Right ventricle myocardium superior (tissue), 1 donor: ENCODE results near the gene ATL2. TPM values are rescaled to one million over a fixed set of nuclear protein-coding genes. Genes with fewer than 3 reads are reported as not detected.
"Not testable (repeated sequence)": the region's sequence is repeated elsewhere in the genome, so short reads cannot be mapped to it uniquely, and the experiment has no call there.

Experiments
- ATAC-seq: fragments of 200-7000 bp; cut with Tn5 transposase; one replicate; pipeline ENCODE4 v1.9.1; 2020; ENCODE audit warnings: mild to moderate bottlenecking; ENCODE audit not compliant: poor library complexity
- DNase-seq: peaks from one replicate; pipeline ENCODE4 v3.0.0-alpha.2; 2020
- intact Hi-C: fragments of 100-400 bp; cut with DNase I; formaldehyde crosslinking; loops from one replicate; pipeline ENCODE4 v1.11.2; 2022
- total RNA-seq: library from RNA; stranded (reverse); fragmentation: NEBNext Ultra II Directional; extraction: Animal tissue kit (Norgen Biotek cat#: 25700); gene quantifications from one replicate; pipeline ENCODE4 v1.2.1, GENCODE V29; 2021
- donor health status: DM: no; HTN: yes; CAD: no; lungs with severe emphysema.

The ATL2 gene
- total RNA-seq, 1 donor from 2014 or later = 30.9 TPM

DNA sequence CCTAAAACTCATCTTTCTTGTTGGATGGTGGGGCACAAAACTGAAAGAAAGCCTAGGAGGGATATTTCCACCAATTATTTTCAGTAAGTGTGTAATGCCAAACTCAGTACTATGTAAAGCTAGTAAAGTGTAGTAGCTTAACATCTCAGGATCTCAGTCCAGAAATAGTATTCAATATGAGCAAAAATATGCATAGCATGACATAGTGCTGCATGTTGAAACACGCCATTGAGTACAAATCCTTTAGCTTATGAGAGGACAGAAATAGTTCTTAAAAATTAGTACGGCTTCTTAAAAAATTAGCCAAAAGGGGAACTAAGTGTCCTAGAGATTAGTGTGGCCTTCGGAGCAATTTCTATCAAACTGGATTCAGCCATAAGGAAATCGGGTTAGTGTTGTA is 21.7 kb upstream of the ATL2 start:
- ATAC-seq (no peak), DNase-seq (no peak)
- intact Hi-C loops = no loop called here

DNA sequence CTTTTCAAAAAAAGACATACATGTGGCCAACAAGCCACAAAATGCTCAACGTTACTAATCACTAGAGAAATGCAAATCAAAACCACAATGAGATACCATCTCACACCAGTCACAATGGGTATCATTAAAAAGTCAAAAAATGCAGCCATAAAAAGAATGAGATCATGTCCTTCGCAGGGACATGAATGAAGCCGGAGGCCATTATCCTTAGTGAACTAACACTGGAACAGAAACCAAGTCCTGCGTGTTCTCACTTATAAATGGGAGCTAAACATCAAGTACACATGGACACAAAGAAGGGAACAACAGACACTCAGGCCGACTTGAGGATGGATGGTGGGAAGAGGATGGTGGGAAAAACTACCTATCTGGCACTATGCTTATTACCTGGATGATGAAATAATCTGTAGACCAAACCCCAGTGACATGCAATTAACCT is 17.8 kb upstream of the ATL2 start:
- ATAC-seq = no peak
- intact Hi-C loops = no loop called here
- no peak for DNase-seq

DNA sequence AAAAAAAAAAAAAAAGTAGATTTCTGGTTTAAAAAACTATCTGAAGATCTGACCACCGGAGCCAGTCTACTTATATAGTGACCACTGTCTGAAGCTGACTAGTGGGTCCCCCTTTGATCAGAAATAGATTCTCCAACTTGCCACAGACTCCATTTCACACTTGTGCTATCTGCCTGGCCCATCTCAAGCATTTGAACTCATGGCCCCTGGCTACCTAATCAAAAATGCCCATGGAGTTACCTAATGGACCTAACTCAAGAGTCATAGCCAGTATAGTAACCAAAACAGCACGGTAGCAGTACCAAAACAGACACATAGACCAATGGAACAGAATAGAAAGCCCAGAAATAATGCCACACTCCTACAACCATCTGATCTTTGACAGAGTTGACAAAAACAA is 17.0 kb upstream of the ATL2 start:
- ATAC-seq (no peak), DNase-seq (no peak)
- intact Hi-C loops = no loop called here

DNA sequence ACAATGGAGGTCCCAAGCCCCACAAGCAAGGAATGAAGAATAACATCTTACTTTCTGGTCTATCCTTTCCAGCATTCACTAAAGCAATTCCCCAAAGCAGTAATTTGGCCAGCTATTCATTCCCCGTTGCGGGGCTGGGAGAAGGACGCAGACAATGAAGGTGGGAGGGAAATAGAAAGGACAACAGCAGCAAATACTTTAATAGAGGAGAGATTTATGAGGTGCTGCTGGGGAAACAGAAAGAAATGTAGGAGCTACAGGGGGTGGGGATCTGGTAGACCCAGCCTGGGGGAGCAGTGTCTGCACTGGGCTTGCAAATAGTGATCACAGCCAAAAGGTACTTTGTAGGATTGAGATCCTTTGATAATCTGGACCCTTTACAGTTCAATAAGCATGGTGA is 13.9 kb upstream of the ATL2 start:
- intact Hi-C loops = no loop called here
- no peak for ATAC-seq

DNA sequence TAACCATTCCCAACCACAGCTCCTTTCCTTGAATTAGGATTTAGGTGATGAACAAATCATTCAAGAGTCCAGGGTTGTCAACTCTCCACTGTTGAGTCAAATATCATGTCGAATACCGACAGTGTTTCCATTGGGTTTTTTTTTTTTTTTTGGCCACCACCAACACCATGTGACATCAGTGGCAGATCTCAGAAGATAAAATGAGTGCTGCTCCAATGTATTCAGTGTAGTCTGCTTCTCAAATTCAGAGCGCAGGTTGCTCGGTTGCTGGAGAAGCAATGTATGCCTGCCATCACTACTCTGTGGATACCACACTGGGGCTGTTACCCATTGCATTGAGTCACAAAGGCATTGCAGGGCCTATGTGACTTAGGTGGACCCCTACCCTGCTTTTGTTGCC is 10.8 kb upstream of the ATL2 start:
- DNase-seq = no peak
- ATAC-seq = no peak
- intact Hi-C loops = no loop called here

More for the DNA sequence above, 13.9 kb upstream of the ATL2 start:
- no peak for DNase-seq

DNA sequence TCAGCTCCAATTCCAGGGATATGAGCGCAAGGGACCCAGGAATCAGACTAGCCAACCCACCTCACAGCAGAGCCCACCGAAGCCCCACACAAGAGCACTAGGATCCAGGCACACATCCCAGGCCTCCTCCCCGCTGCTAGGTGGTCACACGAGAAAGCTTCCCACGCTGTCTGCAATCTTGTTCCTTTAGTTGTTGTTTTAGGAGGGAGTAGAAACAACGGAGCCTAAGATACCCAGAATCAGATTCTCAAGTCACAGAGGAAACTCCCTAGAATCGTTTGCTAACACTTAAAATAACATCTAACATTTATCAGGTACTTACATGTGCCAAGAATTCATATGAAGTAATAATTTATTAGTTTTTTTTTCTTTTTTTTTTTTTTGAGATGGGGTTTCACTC is 9.7 kb upstream of the ATL2 start:
- DNase-seq (no peak), ATAC-seq (no peak)
- intact Hi-C loops = no loop called here

DNA sequence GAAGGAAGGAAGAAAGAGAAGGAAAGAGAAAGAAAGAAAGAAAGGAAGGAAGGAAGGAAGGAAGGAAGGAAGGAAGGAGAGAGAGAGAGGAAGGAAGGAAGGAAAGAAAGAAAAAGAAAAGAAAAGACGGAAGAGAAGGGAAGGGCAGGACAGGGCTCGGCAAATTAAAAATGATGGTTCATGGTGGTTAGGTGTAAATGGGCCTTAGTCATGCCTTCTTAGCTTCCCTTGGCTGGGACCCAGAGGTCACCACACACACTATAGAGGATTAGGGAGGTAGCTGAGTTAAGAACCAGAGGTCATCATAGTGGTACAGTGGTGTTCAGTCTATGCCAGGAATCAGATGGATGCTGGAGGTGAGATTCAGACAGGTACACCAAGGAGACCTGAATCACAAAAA is 9.3 kb upstream of the ATL2 start:
- intact Hi-C loops = no loop called here

DNA sequence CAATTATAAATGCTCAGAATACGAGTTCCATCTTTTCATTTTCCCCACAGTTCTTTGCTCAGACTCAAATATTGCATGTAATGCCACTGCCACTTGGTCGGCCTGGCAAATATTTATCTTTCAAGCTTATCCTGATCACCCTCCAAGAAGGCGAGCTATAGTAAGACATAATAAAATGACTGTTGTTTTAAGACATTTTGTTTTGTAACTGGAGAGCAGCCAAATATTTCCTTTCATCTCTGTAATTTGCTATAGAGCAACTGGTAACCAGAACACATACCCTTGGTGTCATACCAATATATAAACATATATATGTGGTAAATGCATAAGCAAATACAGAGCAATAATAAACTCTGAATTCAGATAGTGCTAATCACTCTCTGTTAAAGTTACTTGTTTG is 7.3 kb upstream of the ATL2 start:
- no peak for ATAC-seq
- DNase-seq = no peak
- intact Hi-C loops = no loop called here

More for the DNA sequence above, 9.3 kb upstream of the ATL2 start:
- no peak for DNase-seq
- no peak for ATAC-seq

DNA sequence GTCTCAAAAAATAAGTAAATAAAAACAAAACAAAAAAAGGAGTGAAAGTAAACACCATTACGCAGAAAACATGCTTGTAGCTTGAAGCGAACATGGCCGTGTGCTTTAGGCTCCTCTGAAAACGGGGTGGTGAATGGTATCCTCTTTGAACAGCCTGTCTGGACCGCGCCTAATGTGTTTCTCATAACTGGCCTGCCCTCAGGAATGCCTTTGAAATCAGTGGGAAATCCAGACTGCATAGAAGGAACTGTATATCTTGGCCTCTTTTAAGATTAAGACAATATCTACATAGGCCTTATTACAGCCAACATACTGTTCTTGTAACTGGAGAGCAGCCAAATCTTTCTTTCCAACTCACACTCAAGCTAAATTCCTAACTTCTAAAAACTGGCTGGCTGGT is 6.7 kb upstream of the ATL2 start:
- ATAC-seq, DNase-seq, intact Hi-C loops: not testable (repeated sequence)

DNA sequence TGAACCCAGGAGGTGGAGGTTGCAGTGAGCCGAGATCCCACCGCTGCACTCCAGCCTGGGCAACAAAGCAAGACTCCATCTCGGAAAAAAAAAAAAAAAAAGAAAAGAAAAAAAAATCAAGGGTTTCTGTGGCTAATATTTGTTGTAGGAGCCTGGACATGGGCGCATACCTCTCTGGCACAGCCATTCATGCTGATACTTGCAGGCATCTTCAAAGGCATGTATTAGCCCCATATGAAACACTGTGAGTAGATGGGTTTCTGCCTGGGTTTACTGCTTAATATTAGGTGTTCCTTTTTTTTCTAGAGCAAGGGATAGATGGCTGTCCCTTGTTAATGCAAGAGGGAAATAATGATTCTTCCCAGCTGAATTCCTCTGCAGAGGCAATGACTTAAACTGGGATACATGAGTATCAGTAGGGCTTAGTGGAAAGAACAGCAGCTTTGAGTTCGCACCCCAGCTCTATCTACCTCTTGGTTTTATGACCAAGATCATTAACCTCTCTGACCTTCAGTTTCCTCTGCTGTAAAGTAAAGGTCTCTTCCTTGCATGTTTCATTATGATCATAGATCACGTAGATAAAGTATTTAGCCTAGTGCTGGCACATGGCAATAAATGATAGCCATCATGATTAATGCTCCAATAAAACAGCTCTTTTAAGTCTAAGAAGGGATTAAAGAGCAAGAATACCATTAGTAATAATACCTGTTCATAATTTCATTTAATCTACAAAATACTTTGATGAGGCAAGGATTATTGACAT is 4.5 kb upstream of the ATL2 start:
- DNase-seq (no peak), ATAC-seq (no peak)
- intact Hi-C loops = no loop called here

DNA sequence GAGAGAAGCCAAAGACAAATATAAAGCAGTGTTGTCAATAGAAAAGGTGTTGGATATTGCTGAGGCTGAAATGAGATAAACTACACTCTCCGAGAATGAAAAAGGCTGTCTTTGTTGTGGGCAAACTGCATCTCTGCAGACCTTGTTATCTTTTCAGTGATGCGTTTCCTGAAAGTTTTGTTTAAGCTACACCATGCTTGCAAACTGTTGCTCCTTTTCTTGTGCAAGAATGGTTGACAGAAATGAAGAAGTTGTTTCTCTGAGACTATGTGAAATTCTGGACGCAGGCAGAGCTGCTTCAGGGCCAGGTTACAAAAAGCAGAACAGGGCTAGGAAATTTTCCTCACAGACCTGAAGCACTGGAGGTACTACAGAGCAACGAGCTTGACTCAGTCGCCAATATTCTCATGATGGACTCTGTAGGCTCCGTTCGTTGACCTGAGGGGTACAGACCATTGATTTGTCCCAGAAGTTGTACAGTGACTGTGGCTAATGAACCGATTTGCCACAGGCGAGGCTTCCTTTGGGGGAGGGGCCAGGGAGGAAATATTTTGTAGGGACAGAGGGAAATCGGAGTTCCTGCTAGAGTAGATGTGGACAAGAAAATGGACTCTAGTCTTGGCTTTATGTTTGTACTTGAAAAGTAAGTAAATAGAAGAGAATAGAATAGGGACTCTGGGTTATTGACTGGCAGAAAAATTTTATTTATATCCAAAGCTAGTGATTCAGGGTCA is 3.5 kb upstream of the ATL2 start:
- intact Hi-C loops = no loop called here
- ATAC-seq = no peak
- DNase-seq = no peak

DNA sequence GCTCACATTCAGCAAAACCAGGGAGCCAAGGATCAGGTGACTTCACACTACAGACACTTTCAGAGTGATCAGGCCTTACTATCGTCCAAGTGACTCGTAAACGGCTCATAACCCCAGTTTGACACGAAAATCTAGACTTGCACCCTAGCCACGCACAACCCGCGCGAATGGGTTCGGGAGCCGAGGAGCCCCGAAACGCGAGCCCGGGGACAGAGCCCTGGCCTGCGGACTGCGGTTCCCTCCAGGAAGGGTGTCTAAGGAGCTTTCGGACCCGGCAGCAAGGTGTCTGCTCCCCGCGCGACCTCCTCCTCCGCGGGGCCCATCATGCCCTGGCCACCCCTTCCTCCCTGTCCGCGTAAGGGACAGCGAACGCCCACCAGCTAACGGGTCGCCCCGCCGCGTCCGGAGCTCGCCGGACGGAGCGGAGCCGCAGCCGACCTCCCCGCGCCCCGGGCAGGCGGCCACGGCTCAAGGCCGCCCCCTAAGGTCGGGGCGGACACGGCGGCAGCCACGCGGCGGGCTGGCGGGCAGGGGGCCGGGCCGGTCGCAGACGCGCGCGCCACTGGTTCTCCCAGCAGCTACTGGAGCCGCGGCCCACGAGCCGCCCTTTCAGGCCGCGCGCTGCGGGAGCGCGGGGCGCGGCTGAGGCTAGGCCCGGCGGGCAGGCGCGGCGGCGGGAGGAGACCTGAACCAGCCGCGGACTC is 575 bp downstream of the ATL2 start:
- DNase-seq (peak; percentile 80), ATAC-seq (peak; percentile 77)
- intact Hi-C loops = loop anchor here (10.0 kb wide), 2 partner anchors 68 to 1052 kb away; partner anchors contain the start of gene PRKD3

DNA sequence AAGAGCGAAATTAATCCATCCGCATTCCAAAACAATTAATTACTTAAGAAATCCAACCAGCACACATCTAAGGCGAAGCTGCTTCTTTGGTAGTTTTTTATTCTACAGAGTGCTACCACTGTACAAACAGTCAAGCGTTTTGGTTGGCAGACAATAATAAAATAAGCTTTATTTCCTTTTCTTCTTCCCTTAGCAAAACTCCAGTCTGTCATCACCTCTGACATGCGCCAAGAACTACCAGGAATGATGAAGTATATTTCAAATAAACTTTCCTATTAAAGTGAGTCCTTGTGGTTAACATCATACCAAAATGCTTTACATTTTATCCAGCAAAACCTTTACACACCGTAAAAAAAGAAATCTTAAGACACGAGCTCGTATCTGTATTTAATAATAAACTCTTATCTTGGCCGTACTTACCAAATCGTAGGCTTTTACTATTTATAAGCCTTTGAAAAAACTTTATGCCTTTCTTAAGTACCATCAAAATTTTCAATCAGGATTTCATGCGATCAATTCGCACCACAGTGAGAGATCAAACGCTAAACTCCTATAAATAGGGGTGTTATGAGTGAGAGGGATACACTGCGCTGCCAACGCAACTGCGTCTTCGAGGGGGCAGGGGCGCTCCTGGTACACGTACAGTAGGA is 1.3 kb downstream of the ATL2 start:
- ATAC-seq (peak; percentile 29), DNase-seq (no peak)
- intact Hi-C loops = loop anchor here (10.0 kb wide), 2 partner anchors 69 to 1051 kb away; partner anchors contain the start of gene PRKD3

DNA sequence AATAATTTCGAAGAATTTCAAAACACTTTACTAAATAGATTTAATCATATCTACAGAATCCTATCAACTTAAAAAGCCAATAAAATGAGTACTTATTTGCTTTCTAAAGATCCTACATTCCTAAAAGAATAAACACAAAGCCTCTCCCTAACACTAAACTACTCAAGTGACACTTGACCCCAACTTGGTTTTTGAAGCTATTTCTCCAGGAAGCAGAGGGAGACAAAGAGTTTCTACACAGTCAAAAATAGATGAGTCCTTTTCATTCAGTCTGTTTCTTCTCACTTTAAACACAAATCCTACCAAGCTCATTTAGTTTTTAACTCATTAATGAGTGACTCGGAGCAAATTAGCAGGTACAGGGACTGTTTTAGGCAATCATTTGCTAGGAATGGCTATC is 2.1 kb downstream of the ATL2 start:
- no peak for DNase-seq
- ATAC-seq = no peak
- intact Hi-C loops = loop anchor here (10.0 kb wide), 2 partner anchors 70 to 1050 kb away; partner anchors contain the start of gene PRKD3

DNA sequence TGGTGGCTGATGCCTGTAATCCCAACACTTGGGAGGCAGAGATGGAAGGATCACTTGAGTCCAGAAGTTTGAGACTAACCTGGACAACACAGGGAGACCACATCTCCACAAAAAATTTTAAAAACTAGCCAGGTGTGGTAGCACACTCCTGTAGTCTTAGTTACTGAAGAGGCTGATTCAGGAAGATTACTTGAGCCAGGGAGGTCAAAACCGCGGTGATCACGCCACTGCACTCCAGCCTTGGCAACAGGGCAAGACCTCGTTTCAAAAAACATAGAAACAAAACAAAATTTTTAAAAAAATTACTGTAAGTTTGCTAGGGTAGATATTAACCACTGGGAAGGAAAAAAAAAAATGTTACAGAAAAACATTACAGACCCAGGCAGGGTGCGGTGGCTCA is 5.8 kb downstream of the ATL2 start:
- intact Hi-C loops = loop anchor here (10.0 kb wide), 2 partner anchors 74 to 1046 kb away; partner anchors contain the start of gene PRKD3
- no peak for ATAC-seq
- no peak for DNase-seq

DNA sequence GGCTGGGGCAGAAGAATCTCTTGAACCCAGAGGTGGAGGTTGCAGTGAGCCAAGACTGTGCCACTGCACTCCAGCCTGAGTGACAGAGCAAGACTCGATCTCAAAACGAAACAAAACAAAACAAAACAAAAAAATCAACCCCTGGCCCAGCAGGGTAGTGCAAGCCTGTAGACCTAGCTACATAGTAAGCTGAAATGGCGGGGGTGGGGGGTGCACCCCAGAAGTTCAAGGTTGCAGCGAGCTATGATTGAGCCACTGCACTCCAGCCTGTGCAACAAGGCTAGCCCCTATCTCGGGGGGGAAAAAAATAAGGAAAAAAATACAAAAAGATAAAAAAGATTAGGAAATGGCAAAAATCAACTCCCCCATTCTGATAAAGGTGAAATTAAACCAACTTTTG is 6.4 kb downstream of the ATL2 start:
- DNase-seq = no peak
- no peak for ATAC-seq
- intact Hi-C loops = loop anchor here (10.0 kb wide), 2 partner anchors 74 to 1046 kb away; partner anchors contain the start of gene PRKD3

DNA sequence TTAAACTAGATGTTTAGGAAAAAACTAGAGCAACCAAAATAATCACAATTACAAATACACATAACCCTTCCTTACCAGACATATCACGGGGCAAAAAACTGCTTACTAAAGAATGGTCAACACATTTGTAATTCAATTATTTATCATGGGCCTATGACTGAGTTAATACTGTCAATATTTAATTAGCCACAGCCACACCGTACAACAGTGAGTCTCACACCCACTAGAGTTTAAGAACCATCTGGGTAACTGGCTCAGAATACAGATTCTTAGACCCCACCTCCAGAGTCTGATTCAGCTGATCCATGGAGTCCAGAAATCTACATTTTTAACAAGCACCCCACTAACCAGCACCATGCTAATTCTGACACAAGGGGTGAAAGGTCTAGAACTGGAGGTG is 14.8 kb downstream of the ATL2 start:
- intact Hi-C loops = no loop called here
- ATAC-seq (no peak), DNase-seq (no peak)

DNA sequence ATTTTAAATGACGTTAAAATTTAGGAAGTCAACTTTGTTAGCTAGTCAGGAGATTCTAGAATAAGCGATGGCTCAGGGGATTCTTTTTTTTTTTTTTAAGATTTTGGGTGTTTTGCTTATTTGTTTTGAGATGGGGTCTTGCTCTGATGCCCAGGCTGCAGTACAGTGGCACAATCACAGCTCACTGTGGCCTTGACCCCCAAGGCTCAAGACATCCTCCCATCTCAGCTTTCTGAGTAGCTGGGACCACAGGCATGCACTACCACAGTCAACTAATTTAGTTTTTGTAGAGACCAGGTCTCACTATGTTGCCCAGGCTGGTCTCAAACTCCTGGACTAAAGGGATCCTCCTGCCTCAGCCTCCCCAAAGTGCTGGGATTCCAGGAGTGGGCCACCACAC is 16.9 kb downstream of the ATL2 start:
- ATAC-seq = no peak
- intact Hi-C loops = no loop called here

DNA sequence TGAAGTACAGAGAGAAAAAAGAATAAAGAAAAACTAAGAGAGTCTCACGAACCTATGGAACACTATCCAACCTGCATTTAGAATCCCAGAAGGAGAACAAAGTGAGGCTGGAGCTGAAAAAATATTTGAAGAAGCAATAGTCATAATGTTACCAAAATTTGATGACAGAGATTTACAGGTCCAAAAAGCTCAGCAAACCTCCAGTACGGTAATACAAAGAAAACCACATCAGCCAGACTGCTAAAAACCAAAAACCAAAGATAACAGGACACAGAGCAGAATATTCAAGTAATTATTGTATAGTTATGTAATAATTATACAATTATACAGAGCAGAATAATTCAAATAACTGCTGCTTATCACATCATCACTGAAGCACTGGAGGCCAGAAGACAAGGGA is 23.7 kb downstream of the ATL2 start:
- intact Hi-C loops = no loop called here
- DNase-seq (no peak), ATAC-seq (no peak)

More for the DNA sequence above, 16.9 kb downstream of the ATL2 start:
- no peak for DNase-seq
